Mammary epithelial cell (primary cell): ENCODE results near the gene METTL25B.

Experiments
- CTCF ChIP-seq, 2 donors: IDR thresholded peaks in 1 of 2; conservative IDR thresholded peaks in 1 of 2; 2 replicates each; pipeline ENCODE4 v1.5.1; 2011 to 2012; ENCODE audit warnings: inconsistent platforms in 2 of 2, low read length in 2 of 2, mild to moderate bottlenecking in 2 of 2, control low read depth in 1 of 2, low read depth in 1 of 2; ENCODE audit not compliant: insufficient read depth in 1 of 2; ENCODE audit errors: extremely low read depth in 1 of 2
- EZH2 ChIP-seq: IDR thresholded peaks from 2 replicates; pipeline ENCODE4 v1.6.1; 2012; ENCODE audit warnings: low read length, inconsistent platforms, borderline replicate concordance

- TF ChIP-seq CTCF (conservative IDR thresholded peaks at IDR 0.05 in 1 of 2, IDR thresholded peaks at IDR 0.05 in 1 of 2; ENCODE audit: extremely low read depth in 1 of 2, insufficient read depth in 1 of 2, low read depth in 1 of 2, low read length in 2 of 2), result no peak
- no peak for TF ChIP-seq EZH2
These were observed 13.7 kb downstream of the METTL25B start for GRCh38 chr1:156742017-156742416.
